ENCODE results near the gene IRF2BPL.

Gene IRF2BPL

GRCh38 chr14:77002335-77002734 lies 26.2 kb downstream of the IRF2BPL start:
- Histone ChIP-seq H3K27me3 (replicated peaks; ENCODE audit: control insufficient read depth, insufficient read depth, low read length, poor library complexity, severe bottlenecking) (no peaks in the 10 kb centered on the region), H3K4me3 (ENCODE audit: insufficient read depth, low read depth, low read length, poor library complexity, severe bottlenecking) (no peak overlapping the region), H3K27ac (ENCODE audit: insufficient read depth, low read length, poor library complexity, severe bottlenecking) (no peak overlapping the region), H3K4me1 (ENCODE audit: control insufficient read depth, insufficient read depth, low read length, poor library complexity, severe bottlenecking) (no peaks in the 10 kb centered on the region), H3K36me3 (ENCODE audit: control insufficient read depth, insufficient read depth, low read length) (no peaks in the 10 kb centered on the region), H3K9me3 (ENCODE audit: control insufficient read depth, low read length) (no peaks in the 10 kb centered on the region)
- no peak for DNase-seq

GRCh38 chr14:77000340-77001270 lies 27.9 kb downstream of the IRF2BPL start:
- no peaks in the 10 kb centered on the region for H3K36me3 ChIP-seq (ENCODE audit: control insufficient read depth, insufficient read depth, low read length)
- H3K4me3 ChIP-seq (ENCODE audit: insufficient read depth, low read depth, low read length, poor library complexity, severe bottlenecking), result no peak overlapping the region
- H3K27me3 ChIP-seq (replicated peaks; ENCODE audit: control insufficient read depth, insufficient read depth, low read length, poor library complexity, severe bottlenecking), result no peaks in the 10 kb centered on the region
- H3K27ac ChIP-seq (ENCODE audit: insufficient read depth, low read length, poor library complexity, severe bottlenecking), result no peak overlapping the region
- H3K4me1 ChIP-seq (ENCODE audit: control insufficient read depth, insufficient read depth, low read length, poor library complexity, severe bottlenecking), result no peaks in the 10 kb centered on the region
- no peak for DNase-seq
- no peaks in the 10 kb centered on the region for H3K9me3 ChIP-seq (ENCODE audit: control insufficient read depth, low read length)

GRCh38 chr14:76998910-76999309 lies 29.6 kb downstream of the IRF2BPL start:
- H3K4me3 ChIP-seq (ENCODE audit: insufficient read depth, low read depth, low read length, poor library complexity, severe bottlenecking), result no peak overlapping the region
- H3K9me3 ChIP-seq (ENCODE audit: control insufficient read depth, low read length), result no peaks in the 10 kb centered on the region
- no peaks in the 10 kb centered on the region for H3K27me3 ChIP-seq (replicated peaks; ENCODE audit: control insufficient read depth, insufficient read depth, low read length, poor library complexity, severe bottlenecking)
- no peak for DNase-seq
- no peaks in the 10 kb centered on the region for H3K36me3 ChIP-seq (ENCODE audit: control insufficient read depth, insufficient read depth, low read length)
- no peaks in the 10 kb centered on the region for H3K4me1 ChIP-seq (ENCODE audit: control insufficient read depth, insufficient read depth, low read length, poor library complexity, severe bottlenecking)
- no peak overlapping the region for H3K27ac ChIP-seq (ENCODE audit: insufficient read depth, low read length, poor library complexity, severe bottlenecking)

- H3K27me3 ChIP-seq (replicated peaks; ENCODE audit: control insufficient read depth, insufficient read depth, low read length, poor library complexity, severe bottlenecking), result no peaks in the 10 kb centered on the region
- no peaks in the 10 kb centered on the region for H3K9me3 ChIP-seq (ENCODE audit: control insufficient read depth, low read length)
- no peak overlapping the region for H3K4me3 ChIP-seq (ENCODE audit: insufficient read depth, low read depth, low read length, poor library complexity, severe bottlenecking)
- H3K27ac ChIP-seq (ENCODE audit: insufficient read depth, low read length, poor library complexity, severe bottlenecking), result no peak overlapping the region
- H3K36me3 ChIP-seq (ENCODE audit: control insufficient read depth, insufficient read depth, low read length), result no peaks in the 10 kb centered on the region
- no peaks in the 10 kb centered on the region for H3K4me1 ChIP-seq (ENCODE audit: control insufficient read depth, insufficient read depth, low read length, poor library complexity, severe bottlenecking)
- no peak for DNase-seq
Observed at GRCh38 chr14:76997257-76997970, 31.1 kb downstream of the IRF2BPL start.

- no peak for DNase-seq
- H3K27me3 ChIP-seq (replicated peaks; ENCODE audit: control insufficient read depth, insufficient read depth, low read length, poor library complexity, severe bottlenecking), result no peaks in the 10 kb centered on the region
- no peaks in the 10 kb centered on the region for H3K36me3 ChIP-seq (ENCODE audit: control insufficient read depth, insufficient read depth, low read length)
- H3K27ac ChIP-seq (ENCODE audit: insufficient read depth, low read length, poor library complexity, severe bottlenecking), result no peak overlapping the region
- H3K4me1 ChIP-seq (ENCODE audit: control insufficient read depth, insufficient read depth, low read length, poor library complexity, severe bottlenecking), result no peaks in the 10 kb centered on the region
- no peak overlapping the region for H3K4me3 ChIP-seq (ENCODE audit: insufficient read depth, low read depth, low read length, poor library complexity, severe bottlenecking)
- no peaks in the 10 kb centered on the region for H3K9me3 ChIP-seq (ENCODE audit: control insufficient read depth, low read length)
Observed at GRCh38 chr14:76996563-76997146, 31.9 kb downstream of the IRF2BPL start.

- DNase-seq, result no peak
- no peaks in the 10 kb centered on the region for H3K4me1 ChIP-seq (ENCODE audit: control insufficient read depth, insufficient read depth, low read length, poor library complexity, severe bottlenecking)
- H3K36me3 ChIP-seq (ENCODE audit: control insufficient read depth, insufficient read depth, low read length), result no peaks in the 10 kb centered on the region
Observed at GRCh38 chr14:76995279-76996035, 33.1 kb downstream of the IRF2BPL start.

GRCh38 chr14:76993752-76994151 lies 34.8 kb downstream of the IRF2BPL start:
- Histone ChIP-seq H3K4me1 (ENCODE audit: control insufficient read depth, insufficient read depth, low read length, poor library complexity, severe bottlenecking) (no peaks in the 10 kb centered on the region), H3K27me3 (replicated peaks; ENCODE audit: control insufficient read depth, insufficient read depth, low read length, poor library complexity, severe bottlenecking) (no peaks in the 10 kb centered on the region), H3K4me3 (ENCODE audit: insufficient read depth, low read depth, low read length, poor library complexity, severe bottlenecking) (no peak overlapping the region), H3K9me3 (ENCODE audit: control insufficient read depth, low read length) (no peaks in the 10 kb centered on the region), H3K27ac (ENCODE audit: insufficient read depth, low read length, poor library complexity, severe bottlenecking) (no peak overlapping the region), H3K36me3 (ENCODE audit: control insufficient read depth, insufficient read depth, low read length) (no peaks in the 10 kb centered on the region)
- DNase-seq, result no peak

More at GRCh38 chr14:76995279-76996035, 33.1 kb downstream of the IRF2BPL start:
- Histone ChIP-seq H3K9me3 (ENCODE audit: control insufficient read depth, low read length) (no peaks in the 10 kb centered on the region), H3K27me3 (replicated peaks; ENCODE audit: control insufficient read depth, insufficient read depth, low read length, poor library complexity, severe bottlenecking) (no peaks in the 10 kb centered on the region), H3K27ac (ENCODE audit: insufficient read depth, low read length, poor library complexity, severe bottlenecking) (no peak overlapping the region), H3K4me3 (ENCODE audit: insufficient read depth, low read depth, low read length, poor library complexity, severe bottlenecking) (no peak overlapping the region)

GRCh38 chr14:76990084-76990483 lies 38.4 kb downstream of the IRF2BPL start:
- Histone ChIP-seq H3K4me1 (ENCODE audit: control insufficient read depth, insufficient read depth, low read length, poor library complexity, severe bottlenecking) (peaks cover 8% of the 10 kb centered on the region), H3K9me3 (ENCODE audit: control insufficient read depth, low read length) (no peaks in the 10 kb centered on the region), H3K27me3 (replicated peaks; ENCODE audit: control insufficient read depth, insufficient read depth, low read length, poor library complexity, severe bottlenecking) (no peaks in the 10 kb centered on the region), H3K27ac (ENCODE audit: insufficient read depth, low read length, poor library complexity, severe bottlenecking) (no peak overlapping the region), H3K4me3 (ENCODE audit: insufficient read depth, low read depth, low read length, poor library complexity, severe bottlenecking) (no peak overlapping the region), H3K36me3 (ENCODE audit: control insufficient read depth, insufficient read depth, low read length) (no peaks in the 10 kb centered on the region)
- DNase-seq, result no peak

GRCh38 chr14:76987956-76988520 lies 40.5 kb downstream of the IRF2BPL start:
- Histone ChIP-seq H3K36me3 (ENCODE audit: control insufficient read depth, insufficient read depth, low read length) (no peaks in the 10 kb centered on the region), H3K4me1 (ENCODE audit: control insufficient read depth, insufficient read depth, low read length, poor library complexity, severe bottlenecking) (peaks cover 8% of the 10 kb centered on the region), H3K4me3 (ENCODE audit: insufficient read depth, low read depth, low read length, poor library complexity, severe bottlenecking) (no peak overlapping the region), H3K27ac (ENCODE audit: insufficient read depth, low read length, poor library complexity, severe bottlenecking) (no peak overlapping the region), H3K9me3 (ENCODE audit: control insufficient read depth, low read length) (no peaks in the 10 kb centered on the region), H3K27me3 (replicated peaks; ENCODE audit: control insufficient read depth, insufficient read depth, low read length, poor library complexity, severe bottlenecking) (no peaks in the 10 kb centered on the region)
- DNase-seq, result no peak

All from effector memory CD4-positive, alpha-beta T cell (primary cell).